Measurements from ENCODE around the gene KIAA0825.

KIAA0825 gene

GRCh38 chr5:94243612-94244011 lies 374.8 kb downstream of the KIAA0825 start:
- no peak overlapping the region for H3K9ac ChIP-seq (ENCODE audit: low read depth, low read length)
- no peak overlapping the region for H3K4me3 ChIP-seq (ENCODE audit: low read depth, low read length)
- no peaks in the 10 kb centered on the region for H3K9me3 ChIP-seq (ENCODE audit: control insufficient read depth, insufficient read depth, low read length)
- peaks cover 5% of the 10 kb centered on the region for H3K4me1 ChIP-seq (ENCODE audit: control insufficient read depth, insufficient read depth, low read length)
- H3K27me3 ChIP-seq (ENCODE audit: control insufficient read depth, insufficient read depth, low read length) = no peaks in the 10 kb centered on the region
- no peaks in the 10 kb centered on the region for H3K36me3 ChIP-seq (ENCODE audit: control insufficient read depth, insufficient read depth, low read length)

GRCh38 chr5:94240993-94241651 lies 377.3 kb downstream of the KIAA0825 start:
- H3K9ac ChIP-seq (ENCODE audit: low read depth, low read length) = no peak overlapping the region
- H3K4me1 ChIP-seq (ENCODE audit: control insufficient read depth, insufficient read depth, low read length) = peaks cover 5% of the 10 kb centered on the region
- no peaks in the 10 kb centered on the region for H3K27me3 ChIP-seq (ENCODE audit: control insufficient read depth, insufficient read depth, low read length)
- no peaks in the 10 kb centered on the region for H3K36me3 ChIP-seq (ENCODE audit: control insufficient read depth, insufficient read depth, low read length)
- peaks cover 2% of the 10 kb centered on the region for H3K9me3 ChIP-seq (ENCODE audit: control insufficient read depth, insufficient read depth, low read length)
- H3K4me3 ChIP-seq (ENCODE audit: low read depth, low read length) = no peak overlapping the region

- Histone ChIP-seq H3K4me3 (ENCODE audit: low read depth, low read length) (no peak overlapping the region), H3K27me3 (ENCODE audit: control insufficient read depth, insufficient read depth, low read length) (no peaks in the 10 kb centered on the region), H3K9ac (ENCODE audit: low read depth, low read length) (no peak overlapping the region), H3K36me3 (ENCODE audit: control insufficient read depth, insufficient read depth, low read length) (no peaks in the 10 kb centered on the region), H3K9me3 (ENCODE audit: control insufficient read depth, insufficient read depth, low read length) (peaks cover 5% of the 10 kb centered on the region), H3K4me1 (ENCODE audit: control insufficient read depth, insufficient read depth, low read length) (peaks cover 5% of the 10 kb centered on the region)
Measured at GRCh38 chr5:94240596-94240992, 377.8 kb downstream of the KIAA0825 start.

- no peak overlapping the region for H3K4me3 ChIP-seq (ENCODE audit: low read depth, low read length)
- peaks cover 5% of the 10 kb centered on the region for H3K9me3 ChIP-seq (ENCODE audit: control insufficient read depth, insufficient read depth, low read length)
- peaks cover 5% of the 10 kb centered on the region for H3K4me1 ChIP-seq (ENCODE audit: control insufficient read depth, insufficient read depth, low read length)
- no peaks in the 10 kb centered on the region for H3K27me3 ChIP-seq (ENCODE audit: control insufficient read depth, insufficient read depth, low read length)
- no peaks in the 10 kb centered on the region for H3K36me3 ChIP-seq (ENCODE audit: control insufficient read depth, insufficient read depth, low read length)
- no peak overlapping the region for H3K9ac ChIP-seq (ENCODE audit: low read depth, low read length)
Measured at GRCh38 chr5:94240134-94240533, 378.3 kb downstream of the KIAA0825 start.

GRCh38 chr5:94239266-94239665 lies 379.1 kb downstream of the KIAA0825 start:
- Histone ChIP-seq H3K4me1 (ENCODE audit: control insufficient read depth, insufficient read depth, low read length) (peaks cover 5% of the 10 kb centered on the region), H3K9me3 (ENCODE audit: control insufficient read depth, insufficient read depth, low read length) (peaks cover 5% of the 10 kb centered on the region), H3K36me3 (ENCODE audit: control insufficient read depth, insufficient read depth, low read length) (no peaks in the 10 kb centered on the region), H3K4me3 (ENCODE audit: low read depth, low read length) (no peak overlapping the region), H3K27me3 (ENCODE audit: control insufficient read depth, insufficient read depth, low read length) (no peaks in the 10 kb centered on the region), H3K9ac (ENCODE audit: low read depth, low read length) (no peak overlapping the region)

GRCh38 chr5:94234987-94235386 lies 383.4 kb downstream of the KIAA0825 start:
- no peaks in the 10 kb centered on the region for H3K36me3 ChIP-seq (ENCODE audit: control insufficient read depth, insufficient read depth, low read length)
- peaks cover 5% of the 10 kb centered on the region for H3K9me3 ChIP-seq (ENCODE audit: control insufficient read depth, insufficient read depth, low read length)
- H3K9ac ChIP-seq (ENCODE audit: low read depth, low read length) = no peak overlapping the region
- H3K4me3 ChIP-seq (ENCODE audit: low read depth, low read length) = no peak overlapping the region
- H3K4me1 ChIP-seq (ENCODE audit: control insufficient read depth, insufficient read depth, low read length) = no peaks in the 10 kb centered on the region
- no peaks in the 10 kb centered on the region for H3K27me3 ChIP-seq (ENCODE audit: control insufficient read depth, insufficient read depth, low read length)

- no peaks in the 10 kb centered on the region for H3K36me3 ChIP-seq (ENCODE audit: control insufficient read depth, insufficient read depth, low read length)
- H3K9me3 ChIP-seq (ENCODE audit: control insufficient read depth, insufficient read depth, low read length) = no peaks in the 10 kb centered on the region
- no peaks in the 10 kb centered on the region for H3K27me3 ChIP-seq (ENCODE audit: control insufficient read depth, insufficient read depth, low read length)
Measured at GRCh38 chr5:94228791-94229190, 389.6 kb downstream of the KIAA0825 start.

GRCh38 chr5:94223235-94223634 lies 395.2 kb downstream of the KIAA0825 start:
- H3K27me3 ChIP-seq (ENCODE audit: control insufficient read depth, insufficient read depth, low read length) = no peaks in the 10 kb centered on the region
- H3K4me1 ChIP-seq (ENCODE audit: control insufficient read depth, insufficient read depth, low read length) = no peaks in the 10 kb centered on the region
- H3K4me3 ChIP-seq (ENCODE audit: low read depth, low read length) = no peak overlapping the region
- H3K36me3 ChIP-seq (ENCODE audit: control insufficient read depth, insufficient read depth, low read length) = no peaks in the 10 kb centered on the region
- no peak overlapping the region for H3K9ac ChIP-seq (ENCODE audit: low read depth, low read length)
- no peaks in the 10 kb centered on the region for H3K9me3 ChIP-seq (ENCODE audit: control insufficient read depth, insufficient read depth, low read length)

More at GRCh38 chr5:94228791-94229190, 389.6 kb downstream of the KIAA0825 start:
- Histone ChIP-seq H3K4me3 (ENCODE audit: low read depth, low read length) (no peak overlapping the region), H3K9ac (ENCODE audit: low read depth, low read length) (no peak overlapping the region), H3K4me1 (ENCODE audit: control insufficient read depth, insufficient read depth, low read length) (no peaks in the 10 kb centered on the region)

- Histone ChIP-seq H3K36me3 (ENCODE audit: control insufficient read depth, insufficient read depth, low read length) (no peaks in the 10 kb centered on the region), H3K4me1 (ENCODE audit: control insufficient read depth, insufficient read depth, low read length) (peaks cover 4% of the 10 kb centered on the region), H3K9ac (ENCODE audit: low read depth, low read length) (no peak overlapping the region), H3K9me3 (ENCODE audit: control insufficient read depth, insufficient read depth, low read length) (no peaks in the 10 kb centered on the region), H3K27me3 (ENCODE audit: control insufficient read depth, insufficient read depth, low read length) (no peaks in the 10 kb centered on the region), H3K4me3 (ENCODE audit: low read depth, low read length) (no peak overlapping the region)
Measured at GRCh38 chr5:94218374-94218773, 400.0 kb downstream of the KIAA0825 start.

GRCh38 chr5:94217745-94218144 lies 400.7 kb downstream of the KIAA0825 start:
- peaks cover 4% of the 10 kb centered on the region for H3K4me1 ChIP-seq (ENCODE audit: control insufficient read depth, insufficient read depth, low read length)
- H3K9me3 ChIP-seq (ENCODE audit: control insufficient read depth, insufficient read depth, low read length) = no peaks in the 10 kb centered on the region
- H3K9ac ChIP-seq (ENCODE audit: low read depth, low read length) = no peak overlapping the region
- no peaks in the 10 kb centered on the region for H3K36me3 ChIP-seq (ENCODE audit: control insufficient read depth, insufficient read depth, low read length)
- no peaks in the 10 kb centered on the region for H3K27me3 ChIP-seq (ENCODE audit: control insufficient read depth, insufficient read depth, low read length)
- H3K4me3 ChIP-seq (ENCODE audit: low read depth, low read length) = no peak overlapping the region

GRCh38 chr5:94217216-94217615 lies 401.2 kb downstream of the KIAA0825 start:
- Histone ChIP-seq H3K4me1 (ENCODE audit: control insufficient read depth, insufficient read depth, low read length) (peaks cover 4% of the 10 kb centered on the region), H3K9ac (ENCODE audit: low read depth, low read length) (no peak overlapping the region), H3K27me3 (ENCODE audit: control insufficient read depth, insufficient read depth, low read length) (no peaks in the 10 kb centered on the region), H3K36me3 (ENCODE audit: control insufficient read depth, insufficient read depth, low read length) (no peaks in the 10 kb centered on the region), H3K4me3 (ENCODE audit: low read depth, low read length) (no peak overlapping the region), H3K9me3 (ENCODE audit: control insufficient read depth, insufficient read depth, low read length) (no peaks in the 10 kb centered on the region)

GRCh38 chr5:94212476-94212875 lies 405.9 kb downstream of the KIAA0825 start:
- Histone ChIP-seq H3K9me3 (ENCODE audit: control insufficient read depth, insufficient read depth, low read length) (no peaks in the 10 kb centered on the region), H3K4me3 (ENCODE audit: low read depth, low read length) (no peak overlapping the region), H3K4me1 (ENCODE audit: control insufficient read depth, insufficient read depth, low read length) (peaks cover 2% of the 10 kb centered on the region), H3K9ac (ENCODE audit: low read depth, low read length) (no peak overlapping the region), H3K27me3 (ENCODE audit: control insufficient read depth, insufficient read depth, low read length) (no peaks in the 10 kb centered on the region), H3K36me3 (ENCODE audit: control insufficient read depth, insufficient read depth, low read length) (no peaks in the 10 kb centered on the region)

Data from iPS-15b (cell line).